AML-193 (cell line): Measurements from ENCODE around the gene GOLGA1.
"Not testable (repeated sequence)": the region's sequence is repeated elsewhere in the genome, so short reads cannot be mapped to it uniquely, and the experiment has no call there.

Experiments
- DNase-seq, 2 experiments: peaks; one replicate each; lab custom pipeline; 2025; lab: John Stamatoyannopoulos, UW

GOLGA1 gene

GRCh38 chr9:124858330-124859046, 82.4 kb downstream of the GOLGA1 start:
- DNase-seq, result no peak

GRCh38 chr9:124857533-124858162, 83.2 kb downstream of the GOLGA1 start:
- DNase-seq, result no peak

DNA sequence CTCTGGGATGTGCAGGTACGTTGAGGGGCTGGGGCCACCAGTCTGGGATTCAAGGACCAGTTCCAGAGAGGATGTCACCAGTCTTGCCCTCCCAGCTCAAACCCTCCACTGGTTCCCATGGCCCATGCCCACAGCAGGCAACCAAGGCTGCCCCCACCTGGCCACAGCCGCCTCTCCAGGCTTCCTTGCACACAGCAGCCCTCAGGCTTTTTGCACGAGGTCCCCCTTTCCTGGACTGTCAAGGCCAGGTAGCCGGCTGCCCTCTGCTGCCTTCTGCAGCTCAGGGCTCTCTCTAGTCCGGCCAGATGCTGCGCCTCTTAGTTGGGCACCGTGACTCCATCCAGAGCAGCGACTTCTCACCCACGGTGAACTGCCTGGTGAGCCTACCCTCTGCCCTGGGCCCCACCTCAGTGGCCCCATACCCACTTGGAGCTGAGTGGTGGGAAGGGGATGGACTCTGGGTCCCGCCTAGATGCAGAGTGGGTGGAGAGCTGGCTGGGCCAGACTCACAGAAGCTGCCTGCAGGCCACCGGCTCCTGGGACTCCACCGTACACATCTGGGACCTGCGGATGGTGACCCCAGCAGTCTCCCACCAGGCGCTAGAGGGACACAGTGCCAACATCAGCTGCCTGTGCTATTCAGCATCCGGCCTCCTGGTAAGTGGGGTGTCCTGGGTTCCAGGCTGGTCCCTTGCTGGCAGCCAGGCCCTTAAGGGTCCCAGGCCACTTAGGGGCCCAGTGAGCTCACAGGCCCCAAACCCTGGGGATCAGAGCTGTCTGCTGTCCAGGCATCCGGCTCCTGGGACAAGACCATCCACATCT, 84.7 kb downstream of the GOLGA1 start:
- peak in 1 of 2 experiments; percentile 8 for DNase-seq

- no peak for DNase-seq
Measured at GRCh38 chr9:124855566-124855943, 85.3 kb downstream of the GOLGA1 start.

- no peak for DNase-seq
Measured at GRCh38 chr9:124854822-124855221, 86.1 kb downstream of the GOLGA1 start.

DNA sequence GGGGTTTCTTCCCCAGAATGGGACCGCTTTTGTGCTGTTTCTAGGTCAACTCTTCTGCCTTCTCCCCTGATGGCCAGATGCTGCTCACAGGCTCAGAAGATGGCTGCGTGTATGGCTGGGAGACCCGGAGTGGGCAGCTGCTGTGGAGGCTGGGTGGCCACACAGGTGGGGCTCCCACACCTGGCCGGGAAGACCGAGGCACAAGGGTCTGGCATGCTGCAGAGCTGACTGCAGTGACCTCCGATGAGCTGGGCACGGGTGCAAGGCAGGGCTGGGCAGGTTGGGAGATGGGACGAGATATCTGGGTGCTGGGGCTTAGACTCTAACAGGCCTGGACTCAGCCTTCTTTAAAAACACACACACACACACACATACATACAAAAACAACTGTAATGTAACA, 86.7 kb downstream of the GOLGA1 start:
- DNase-seq, result no peak

GRCh38 chr9:124853605-124854143, 87.2 kb downstream of the GOLGA1 start:
- no peak for DNase-seq

DNA sequence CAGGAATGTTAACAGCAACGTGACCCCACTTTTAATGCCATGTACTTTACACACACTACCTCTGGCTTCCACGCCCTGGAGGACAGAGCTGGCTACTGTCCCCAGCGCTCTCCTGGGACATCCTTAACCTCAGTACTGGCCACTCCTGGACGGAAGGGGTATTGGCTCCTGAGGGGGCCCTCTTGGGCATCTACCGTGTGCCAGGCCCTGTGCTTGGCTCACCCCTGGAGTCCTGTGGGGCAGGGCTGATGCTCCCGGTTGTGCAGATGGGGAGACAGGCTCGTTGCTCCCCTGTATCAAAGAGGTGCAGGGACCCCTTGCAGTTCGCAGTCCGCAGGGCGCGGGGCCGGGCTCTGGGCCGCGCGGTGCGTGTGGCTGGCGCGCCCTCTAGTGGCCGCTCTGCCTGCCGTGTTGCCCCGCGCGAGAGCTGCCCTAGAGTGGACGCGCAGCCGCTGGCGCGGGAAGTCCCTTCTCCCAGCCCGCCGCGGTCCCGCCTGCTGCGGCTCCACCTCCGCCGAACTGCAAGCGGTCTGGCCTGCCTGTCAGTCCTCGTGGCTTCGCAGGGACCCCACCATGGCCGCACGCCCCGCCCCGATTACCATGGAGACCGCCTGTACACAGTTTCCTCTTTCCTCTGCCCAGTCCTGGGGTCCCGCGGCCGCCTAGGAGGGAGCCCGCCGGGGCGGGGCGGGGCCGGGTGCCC, 87.9 kb downstream of the GOLGA1 start, which contains the start of gene WDR38:
Gene WDR38, plus strand, starts transcription at position 632 of the 703 bp plus-strand sequence. CDS start 72 bp downstream, outside the sequence.
- DNase-seq, result peak; percentile 55 to 63

DNA sequence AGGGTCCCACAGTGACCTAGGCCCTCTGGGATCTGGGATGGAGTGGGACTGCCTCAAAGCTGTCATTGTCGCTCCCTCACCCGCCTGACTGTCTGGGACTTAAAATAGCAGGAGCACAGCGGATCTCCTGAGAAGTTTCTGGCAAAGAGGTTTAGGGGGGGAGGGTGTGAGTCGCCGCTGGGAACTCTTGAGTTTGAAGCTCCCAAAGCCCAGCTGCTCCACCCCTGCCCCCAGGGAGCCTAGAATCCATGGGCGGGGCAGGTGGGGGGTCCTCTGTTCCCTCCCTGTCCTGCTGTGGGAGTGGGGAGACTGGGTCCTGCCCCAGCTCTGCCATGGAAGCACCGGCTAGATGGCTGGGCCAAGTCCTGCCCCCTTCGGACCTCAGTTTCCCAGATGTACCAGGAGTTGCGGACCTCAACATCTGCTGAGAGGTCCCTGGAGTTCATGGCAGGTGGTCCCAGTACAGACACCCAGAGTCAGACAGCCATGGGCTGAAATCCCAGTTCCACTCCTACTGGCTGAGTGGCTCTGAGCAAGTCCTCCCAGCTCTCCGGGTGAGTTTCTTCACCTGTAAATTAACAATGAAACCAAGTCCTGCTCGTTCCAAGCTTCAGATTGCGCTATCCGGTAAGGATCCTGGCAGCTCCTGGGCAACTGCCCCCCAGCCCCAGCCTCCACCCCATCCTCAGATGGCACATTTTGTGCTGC, 88.6 kb downstream of the GOLGA1 start:
- no peak for DNase-seq

GRCh38 chr9:124849801-124850200, 91.1 kb downstream of the GOLGA1 start:
- no peak for DNase-seq

DNA sequence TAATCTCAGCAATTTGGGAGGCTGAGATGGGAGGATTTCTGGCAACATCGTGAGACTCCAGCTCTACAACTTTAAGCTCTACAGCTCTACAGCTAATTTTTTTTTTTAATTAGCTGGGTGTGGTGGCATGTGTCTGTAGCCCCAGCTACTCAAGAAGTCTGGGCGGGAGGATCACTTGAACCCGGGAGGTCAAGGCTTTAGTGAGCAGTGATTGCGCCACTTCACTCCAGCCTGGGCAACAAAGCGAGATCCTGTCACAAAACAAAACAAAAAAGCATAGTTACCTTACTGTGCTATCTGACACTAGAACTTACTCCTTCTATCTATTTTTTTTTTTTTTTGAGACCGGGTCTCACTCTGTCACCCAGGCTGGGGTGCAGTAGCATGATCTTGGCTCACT, 93.9 kb downstream of the GOLGA1 start:
- no peak for DNase-seq

DNA sequence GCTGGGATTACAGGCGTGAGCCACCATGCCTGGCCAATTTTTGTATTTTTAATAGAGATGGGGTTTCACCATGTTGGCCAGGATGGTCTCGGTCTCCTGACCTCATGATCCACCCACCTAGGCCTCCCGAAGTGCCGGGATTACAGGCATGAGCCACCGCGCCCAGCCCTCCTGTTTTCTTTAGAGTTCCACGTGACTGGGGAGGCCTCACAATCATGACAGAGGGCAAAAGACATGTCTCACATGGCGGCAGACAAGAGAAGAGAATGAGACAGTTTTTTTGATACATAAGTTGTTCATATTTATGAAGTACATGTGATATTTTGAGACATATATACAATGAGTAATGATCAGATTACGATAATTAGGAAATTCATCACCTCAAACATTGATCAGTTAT, 94.4 kb downstream of the GOLGA1 start:
- DNase-seq, result not testable (repeated sequence)

DNA sequence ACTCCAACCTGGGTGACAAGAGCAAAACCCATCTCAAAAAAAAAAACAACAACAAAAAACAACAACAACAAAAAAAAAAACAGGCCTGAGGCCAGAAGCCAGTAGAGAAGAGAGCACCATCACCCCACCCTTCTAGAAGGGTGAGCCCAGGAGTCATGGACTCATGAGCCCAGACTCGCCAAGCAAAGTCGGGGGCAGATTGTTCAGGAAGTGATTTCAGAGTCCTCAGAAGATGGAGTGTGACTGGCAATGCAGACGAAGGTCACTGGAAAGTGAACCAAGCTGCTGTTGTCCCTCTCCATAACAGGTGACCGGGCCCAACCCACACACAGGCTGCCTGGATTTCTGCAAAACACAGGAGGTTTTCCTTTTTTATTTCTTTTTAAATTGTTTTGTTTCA, 96.6 kb downstream of the GOLGA1 start:
- DNase-seq, result no peak

DNA sequence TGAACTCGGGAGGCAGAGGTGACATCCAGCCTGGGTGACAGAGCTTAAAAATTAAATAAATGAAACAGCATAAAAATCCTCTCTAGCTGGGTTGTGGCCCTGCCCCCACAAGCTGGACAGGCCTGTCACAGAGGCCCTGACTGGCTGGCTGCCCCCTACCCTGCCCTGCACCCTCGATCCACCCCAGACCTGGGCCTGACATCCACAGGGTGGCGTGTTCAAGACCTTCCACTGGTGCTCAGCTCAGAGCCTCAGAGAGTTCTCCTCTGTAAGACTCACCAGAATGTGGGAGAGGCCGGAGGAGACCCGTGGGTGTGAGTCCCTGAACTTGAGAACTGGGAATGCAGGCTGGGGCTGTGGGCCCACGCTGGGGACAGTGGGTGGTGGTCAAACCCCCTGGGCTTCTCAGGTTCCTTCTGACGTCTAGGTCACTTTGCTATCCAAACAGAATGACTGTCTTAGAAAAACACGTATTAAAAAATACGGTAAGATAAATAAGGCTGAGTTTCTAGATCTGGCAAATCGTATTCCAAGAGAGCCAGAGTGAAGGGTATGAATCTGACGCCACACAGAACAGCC, 97.3 kb downstream of the GOLGA1 start:
- DNase-seq, result no peak

- DNase-seq, result no peak
Measured at GRCh38 chr9:124841075-124841821, 99.6 kb downstream of the GOLGA1 start.

DNA sequence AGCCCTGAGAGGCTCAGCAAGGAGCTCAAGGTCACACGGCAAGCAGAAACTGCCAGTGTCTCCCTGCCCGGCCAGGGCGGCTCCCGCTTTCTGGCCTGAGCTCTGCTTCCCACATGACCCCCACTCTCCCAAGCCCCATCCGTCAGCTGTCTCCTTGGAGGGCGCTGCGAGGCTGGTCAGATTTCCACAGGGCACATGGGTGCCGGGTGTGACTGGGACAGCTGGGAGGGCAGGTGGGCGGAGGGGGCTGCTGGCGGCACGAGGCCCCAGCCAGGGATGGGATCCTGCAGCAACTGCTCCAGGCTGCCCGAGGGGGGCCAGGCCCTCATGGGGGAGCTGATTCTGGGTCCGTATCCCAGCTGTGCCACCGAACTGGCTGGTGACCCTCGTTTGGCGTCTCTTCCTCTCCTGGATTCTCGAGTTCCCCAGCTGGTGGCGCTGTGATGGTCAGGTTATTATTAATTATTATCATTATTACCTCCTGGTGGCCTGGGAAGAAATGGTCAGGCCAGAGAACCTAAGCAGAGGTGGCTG, 100.5 kb downstream of the GOLGA1 start:
- DNase-seq, result no peak

DNA sequence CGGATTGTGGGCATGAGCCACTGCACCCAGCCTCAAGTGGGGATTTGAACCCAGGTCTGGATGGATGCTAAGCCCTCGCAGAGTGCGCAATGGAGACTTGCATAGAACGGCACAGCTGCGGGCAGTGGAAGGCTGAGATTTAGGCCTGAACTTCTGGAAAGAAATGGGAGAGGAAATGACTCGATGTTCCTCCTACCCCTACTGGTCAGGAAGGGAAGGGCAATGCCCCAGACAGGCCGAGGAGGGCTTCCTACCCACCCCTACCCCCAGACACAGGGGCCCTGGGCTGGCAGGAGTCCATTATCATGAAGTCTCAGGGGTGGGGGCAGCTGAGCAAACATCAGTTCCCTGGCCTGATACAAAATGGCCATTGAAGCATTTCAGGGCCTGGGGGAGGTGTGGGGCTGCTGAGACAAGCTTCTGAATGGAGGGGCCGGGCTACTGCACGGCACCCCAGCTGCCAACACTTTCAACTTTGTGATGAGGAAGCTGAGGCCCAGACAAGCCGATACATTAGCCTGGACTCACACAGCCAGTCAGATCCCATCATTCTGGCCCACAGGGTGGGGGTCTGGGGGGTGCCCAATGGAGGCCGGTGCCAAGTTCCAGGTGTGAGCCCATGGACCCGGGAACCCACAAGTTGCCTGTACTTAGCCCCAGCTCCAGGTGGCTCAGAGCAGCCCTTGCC, 101.1 kb downstream of the GOLGA1 start:
- no peak for DNase-seq

- DNase-seq, result not testable (repeated sequence)
Measured at GRCh38 chr9:124838567-124839275, 102.2 kb downstream of the GOLGA1 start.

DNA sequence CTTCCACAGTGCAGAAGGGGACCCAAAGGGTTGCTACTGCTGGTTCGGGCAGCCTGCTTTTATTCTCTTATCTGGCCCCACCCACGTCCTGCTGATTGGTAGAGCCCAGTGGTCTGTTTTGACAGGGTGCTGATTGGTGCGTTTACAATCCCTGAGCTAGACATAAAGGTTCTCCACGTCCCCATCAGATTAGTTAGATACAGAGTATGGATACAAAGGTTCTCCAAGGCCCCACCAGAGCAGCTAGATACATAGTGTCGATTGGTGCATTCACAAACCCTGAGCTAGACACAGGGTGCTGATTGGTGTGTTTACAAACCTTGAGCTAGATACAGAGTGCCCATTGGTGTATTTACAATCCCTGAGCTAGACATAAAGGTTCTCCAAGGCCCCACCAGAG, 102.8 kb downstream of the GOLGA1 start:
- DNase-seq, result not testable (repeated sequence)
